ENCODE results near the gene RPL14. TPM values are rescaled to one million over a fixed set of nuclear protein-coding genes. Genes with fewer than 3 reads are reported as not detected.

Gene RPL14
- total RNA-seq, 1 donor: 236 TPM

GRCh38 chr3:40476478-40477470 lies 19.6 kb downstream of the RPL14 start, which contains the start of gene ZNF619:
TSS of gene ZNF619 (plus strand) at chr3:40477122. CDS start at chr3:40477980, 858 bp downstream.
- Histone ChIP-seq H3K4me2 (ENCODE audit: insufficient read depth, low read length) (peak within 1 kb of the TSS; percentile 85), H3K27me3 (ENCODE audit: insufficient read depth, low read length) (no peaks in the 10 kb centered on the region), H3K4me1 (ENCODE audit: insufficient read depth, low read length) (peaks cover 7% of the 10 kb centered on the region), H3K9me3 (ENCODE audit: low read depth, low read length) (no peaks in the 10 kb centered on the region), H4K20me1 (ENCODE audit: insufficient read depth, low read length) (no peaks in the 10 kb centered on the region), H3K36me3 (ENCODE audit: insufficient read depth, low read length) (peaks cover under 1% of the 10 kb centered on the region), H3K4me3 (ENCODE audit: insufficient read depth, low read length) (peak within 1 kb of the TSS; percentile 97), H2AFZ (ENCODE audit: low read length) (peak within 1 kb of the TSS; percentile 91), H3K27ac (ENCODE audit: low read depth, low read length) (peak within 1 kb of the TSS; percentile 85), H3K79me2 (ENCODE audit: insufficient read depth, low read length) (peaks cover 3% of the 10 kb centered on the region)
- TF ChIP-seq CTCF (IDR thresholded peaks at IDR 0.05; ENCODE audit: extremely low read depth, low read depth, low read length): no peak
- peak; percentile 92 for DNase-seq (ENCODE audit: insufficient read length, low spot score, missing footprints)

- H3K79me2 ChIP-seq (ENCODE audit: insufficient read depth, low read length): peaks cover 3% of the 10 kb centered on the region
These were observed 20.5 kb downstream of the RPL14 start for GRCh38 chr3:40477666-40478065.

GRCh38 chr3:40487172-40487571 lies 30.0 kb downstream of the RPL14 start:
- H3K4me1 ChIP-seq (ENCODE audit: insufficient read depth, low read length): no peaks in the 10 kb centered on the region
- no peak for DNase-seq (ENCODE audit: insufficient read length, low spot score, missing footprints)

More at GRCh38 chr3:40477666-40478065, 20.5 kb downstream of the RPL14 start:
- no peaks in the 10 kb centered on the region for H4K20me1 ChIP-seq (ENCODE audit: insufficient read depth, low read length)
- peaks cover 7% of the 10 kb centered on the region for H3K4me1 ChIP-seq (ENCODE audit: insufficient read depth, low read length)
- no peaks in the 10 kb centered on the region for H3K9me3 ChIP-seq (ENCODE audit: low read depth, low read length)
- peaks cover 3% of the 10 kb centered on the region for H3K36me3 ChIP-seq (ENCODE audit: insufficient read depth, low read length)
- H3K4me3 ChIP-seq (ENCODE audit: insufficient read depth, low read length): peak overlapping the region; percentile 97
- peak overlapping the region; percentile 85 for H3K27ac ChIP-seq (ENCODE audit: low read depth, low read length)
- H2AFZ ChIP-seq (ENCODE audit: low read length): peak overlapping the region; percentile 91
- peak; percentile 63 for DNase-seq (ENCODE audit: insufficient read length, low spot score, missing footprints)
- peak overlapping the region; percentile 85 for H3K4me2 ChIP-seq (ENCODE audit: insufficient read depth, low read length)
- no peak for TF ChIP-seq CTCF (IDR thresholded peaks at IDR 0.05; ENCODE audit: extremely low read depth, low read depth, low read length)
- no peaks in the 10 kb centered on the region for H3K27me3 ChIP-seq (ENCODE audit: insufficient read depth, low read length)

More at GRCh38 chr3:40487172-40487571, 30.0 kb downstream of the RPL14 start:
- Histone ChIP-seq H3K9me3 (ENCODE audit: low read depth, low read length) (peaks cover 20% of the 10 kb centered on the region), H3K4me2 (ENCODE audit: insufficient read depth, low read length) (no peak overlapping the region), H3K36me3 (ENCODE audit: insufficient read depth, low read length) (peaks cover 26% of the 10 kb centered on the region), H3K4me3 (ENCODE audit: insufficient read depth, low read length) (no peak overlapping the region), H3K27ac (ENCODE audit: low read depth, low read length) (no peak overlapping the region), H2AFZ (ENCODE audit: low read length) (no peak overlapping the region), H4K20me1 (ENCODE audit: insufficient read depth, low read length) (no peaks in the 10 kb centered on the region), H3K27me3 (ENCODE audit: insufficient read depth, low read length) (no peaks in the 10 kb centered on the region), H3K79me2 (ENCODE audit: insufficient read depth, low read length) (no peaks in the 10 kb centered on the region)
- TF ChIP-seq CTCF (IDR thresholded peaks at IDR 0.05; ENCODE audit: extremely low read depth, low read depth, low read length): no peak

All from osteoblast (primary cell).